HepG2 (cell line): ENCODE data around the gene SRC. TPM values are rescaled to one million over a fixed set of nuclear protein-coding genes. Genes with fewer than 3 reads are reported as not detected.
A peak's percentile ranks its signal among the peaks of the same experiment; 100 is the strongest.

Source experiments
- ATAC-seq: fragments of 200-7000 bp; cut with Tn5 transposase; 3 replicates; pipeline ENCODE4 v1.9.1; 2020; ENCODE audit warnings: mild to moderate bottlenecking, moderate library complexity
- BruUV-seq: library from RNA; stranded (reverse); fragments of 400-500 nt; replicated peaks from 2 replicates; lab custom pipeline; 2021; lab: Mats Ljungman, UMichigan
- CTCF ChIA-PET: fragments of 300-600 bp; formaldehyde crosslinking; extraction: SDS; loops from one replicate; lab custom pipeline; 2021; ENCODE audit warnings: low total read pairs, inconsistent platforms, low intra/inter-chr PET ratio; lab: Yijun Ruan, JAX
- POLR2A ChIA-PET: fragments of 350-600 bp; sonication (Branson Sonifier 250); formaldehyde crosslinking; loops from one replicate; lab custom pipeline; 2020; ENCODE audit warnings: antibody characterized with exemption, inconsistent platforms; lab: Yijun Ruan, JAX
- DNase-seq: peaks from one replicate; pipeline ENCODE4 v3.0.0-alpha.2; 2015; ENCODE audit warnings: low spot score
- FAIRE-seq: peaks from 3 replicates; lab custom pipeline; 2011; peaks lifted over from hg19 to GRCh38; lab: Jason Lieb, UNC
- H2AFZ ChIP-seq: one replicate; pipeline ENCODE4 v1.6.1; 2011; ENCODE audit warnings: low read length, inconsistent platforms
- H3K27ac ChIP-seq: fragments of 300-600 bp; 3 replicates; pipeline ENCODE4 v1.8.0; 2011; ENCODE audit warnings: mixed run types, mild to moderate bottlenecking, mixed read lengths, low read length, inconsistent platforms; ENCODE audit not compliant: insufficient read depth; ENCODE audit errors: extremely low read length
- H3K27me3 ChIP-seq, 2 experiments: fragments of 200-600 bp in 1 of 2; 2 replicates in 1 of 2; 3 replicates in 1 of 2; pipeline versions ENCODE4 v1.6.0 to v1.8.0; 2011; ENCODE audit warnings: low read length in 2 of 2, mild to moderate bottlenecking in 2 of 2, moderate library complexity in 2 of 2, inconsistent platforms in 1 of 2; ENCODE audit not compliant: insufficient read depth in 2 of 2, control insufficient read depth in 1 of 2
- H3K36me3 ChIP-seq, 2 experiments: fragments of 200-600 bp in 1 of 2; replicated peaks in 1 of 2; 2 replicates in 1 of 2; 3 replicates in 1 of 2; pipeline versions ENCODE4 v1.5.1 to v1.8.0; 2011; ENCODE audit warnings: low read length in 2 of 2, inconsistent platforms in 1 of 2; ENCODE audit not compliant: insufficient read depth in 2 of 2, control insufficient read depth in 1 of 2
- H3K4me1 ChIP-seq: 2 replicates; pipeline ENCODE4 v1.5.1; 2012; ENCODE audit warnings: low read length, inconsistent platforms; ENCODE audit not compliant: insufficient read depth
- H3K4me2 ChIP-seq: 2 replicates; pipeline ENCODE4 v1.6.0; 2011; ENCODE audit warnings: low read depth, low read length, inconsistent platforms
- H3K4me3 ChIP-seq, 3 experiments: fragments of 200-600 bp in 1 of 3; sonication (generic), shearing (Covaris generic) in 1 of 3; replicated peaks in 1 of 3; 2 replicates each; pipeline ENCODE4 v1.5.1; 2011 to 2016; ENCODE audit warnings: low read length in 3 of 3, inconsistent platforms in 2 of 3, low read depth in 2 of 3, mild to moderate bottlenecking in 2 of 3, control low read depth in 1 of 3, mixed read lengths in 1 of 3; ENCODE audit not compliant: insufficient read depth in 1 of 3
- H3K79me2 ChIP-seq: one replicate; pipeline ENCODE4 v1.6.1; 2011; ENCODE audit warnings: low read length, inconsistent platforms; ENCODE audit not compliant: insufficient read depth
- H3K9ac ChIP-seq: 2 replicates; pipeline ENCODE4 v1.6.0; 2011; ENCODE audit warnings: mild to moderate bottlenecking, low read depth, low read length, inconsistent platforms; ENCODE audit not compliant: insufficient read depth
- H3K9me3 ChIP-seq: 2 replicates; pipeline ENCODE4 v1.5.1; 2012; ENCODE audit warnings: mild to moderate bottlenecking, low read length
- H4K20me1 ChIP-seq: 2 replicates; pipeline ENCODE4 v1.6.0; 2011; ENCODE audit warnings: inconsistent platforms, mild to moderate bottlenecking, low read length, moderate library complexity; ENCODE audit not compliant: insufficient read depth
- AGO2 ChIP-seq: fragments of 200-400 bp; formaldehyde crosslinking; optimal IDR thresholded peaks from 2 replicates; pipeline ENCODE3; 2017; ENCODE audit warnings: mild to moderate bottlenecking, low read depth, low read length, moderate library complexity
- FOXK1 ChIP-seq: sonication (generic); formaldehyde crosslinking; IDR thresholded peaks from 2 replicates; pipeline ENCODE4 v1.4.0; 2020; ENCODE audit warnings: low read depth, missing genetic modification reagents, borderline replicate concordance
- HNRNPL ChIP-seq: fragments of 200-400 bp; formaldehyde crosslinking; IDR thresholded peaks from 2 replicates; pipeline ENCODE4 v1.6.1; 2017; ENCODE audit warnings: mild to moderate bottlenecking, low read depth, low read length
- IRF1 ChIP-seq: sonication (generic); formaldehyde crosslinking; IDR thresholded peaks from 2 replicates; pipeline ENCODE4 v1.4.0; 2020; ENCODE audit warnings: low read depth, mild to moderate bottlenecking, missing genetic modification reagents
- MAX ChIP-seq: IDR thresholded peaks from 2 replicates; pipeline ENCODE4 v1.6.1; 2012; ENCODE audit warnings: inconsistent platforms
- RERE ChIP-seq: IDR thresholded peaks from 2 replicates; pipeline ENCODE4 v1.6.1; 2016; ENCODE audit warnings: low read depth, missing genetic modification reagents, missing compliant biosample characterization
- SMYD3 ChIP-seq: sonication (generic); formaldehyde crosslinking; IDR thresholded peaks from 2 replicates; pipeline ENCODE4 v1.8.1; 2023; ENCODE audit warnings: mild to moderate bottlenecking, missing genetic modification reagents
- TARDBP ChIP-seq: sonication (generic); formaldehyde crosslinking; IDR thresholded peaks from 2 replicates; pipeline ENCODE4 v1.8.0; 2022; ENCODE audit warnings: mild to moderate bottlenecking, missing genetic modification reagents
- ZBTB34 ChIP-seq: sonication (generic); formaldehyde crosslinking; IDR thresholded peaks from 2 replicates; pipeline ENCODE4 v1.8.0; 2022; ENCODE audit warnings: mild to moderate bottlenecking, missing genetic modification reagents
- ZNF232 ChIP-seq: sonication (generic); formaldehyde crosslinking; IDR thresholded peaks from 2 replicates; pipeline ENCODE4 v1.4.0; 2020; ENCODE audit warnings: missing genetic modification reagents, borderline replicate concordance
- ZNF292 ChIP-seq: sonication (generic); formaldehyde crosslinking; IDR thresholded peaks from 2 replicates; pipeline ENCODE4 v1.8.1; 2022; ENCODE audit warnings: mild to moderate bottlenecking, low read depth, missing genetic modification reagents, borderline replicate concordance
- ZNF564 ChIP-seq: sonication (generic); formaldehyde crosslinking; IDR thresholded peaks from 2 replicates; pipeline ENCODE4 v1.8.1; 2023; ENCODE audit warnings: mild to moderate bottlenecking, missing genetic modification reagents
- ZNF567 ChIP-seq: sonication (generic); formaldehyde crosslinking; IDR thresholded peaks from 2 replicates; pipeline ENCODE4 v1.8.1; 2023; ENCODE audit warnings: mild to moderate bottlenecking, missing genetic modification reagents, borderline replicate concordance
- ZNF768 ChIP-seq: sonication (generic); formaldehyde crosslinking; IDR thresholded peaks from 2 replicates; pipeline ENCODE4 v1.4.0; 2020; ENCODE audit warnings: missing genetic modification reagents
- whole genome bisulfite sequencing: methylation state at CpG from one replicate; pipeline ENCODE4 v1.1.6; 2017; ENCODE audit warnings: low lambda C conversion rate; 5-methylcytosine and 5-hydroxymethylcytosine counted together
- in situ Hi-C: cut with HindIII; loops from 2 replicates; pipeline ENCODE4 v1.10.0; 2017; ENCODE audit warnings: low pct_unique_long_range_greater_than_20kb; ENCODE audit not compliant: extremely low pct_ligation_motif_present
- intact Hi-C: fragments of 100-400 bp; cut with micrococcal nuclease; formaldehyde crosslinking; loops from one replicate; pipeline ENCODE4 v1.10.0; 2022; ENCODE audit not compliant: unreplicated experiment
- polyA plus RNA-seq, 8 experiments: library from polyadenylated mRNA; depleted of rRNA in 3 of 8; stranded (reverse) in 7 of 8; unstranded in 1 of 8; fragments of >200 nt; fragmentation: Illumina TruSeq in 4 of 8; extraction: Trizol in 4 of 8; gene quantifications; 2 replicates each; pipeline versions ENCODE4 v1.2.1 to v1.2.3, GENCODE V29; 2011 to 2016; ENCODE audit warnings: low read depth in 4 of 8, missing spikeins in 1 of 8, mixed read lengths in 1 of 8; ENCODE audit not compliant: insufficient read depth in 1 of 8
- total RNA-seq, 5 experiments: library from RNA; depleted of rRNA; stranded (reverse); fragments of >200 nt; fragmentation: Illumina TruSeq; extraction: Trizol; gene quantifications; 2 replicates each; pipeline ENCODE4 v1.2.3, GENCODE V29; 2016; ENCODE audit warnings: low read depth in 1 of 5

The SRC gene
- total and polyA plus RNA-seq, 2 of the 13 experiments (the other 11 are each of a cell fraction or from before 2014, with no cell fraction given) = 54.7 to 192 TPM

GRCh38 chr20:37394543-37395409 is 48.8 kb downstream of the SRC start (continued):
- no peak for TF ChIP-seq RERE
- peak; percentile 5 for TF ChIP-seq AGO2
- TF ChIP-seq, all 625 proteins: peak for 5

- Histone ChIP-seq H3K4me2 (no peak overlapping the region), H3K79me2 (no peaks in the 10 kb centered on the region), H3K36me3 (peaks cover 17 to 43% of the 10 kb centered on the region in 2 experiments), H3K4me3 (no peak overlapping the region), H2AFZ (no peak overlapping the region), H3K9ac (no peak overlapping the region), H3K9me3 (no peaks in the 10 kb centered on the region), H3K4me1 (peaks cover 90% of the 10 kb centered on the region), H3K27ac (no peak overlapping the region), H3K27me3 (no peaks in the 10 kb centered on the region), H4K20me1 (no peaks in the 10 kb centered on the region)
- no peak for ATAC-seq
- no TSS peak for BruUV-seq
- no peak for FAIRE-seq
- intact Hi-C loops (loop anchor here (5.0 kb wide), 1 partner anchor 128 kb away; no protein-coding TSS in a partner anchor), in situ Hi-C loops (no loop called here)
- POLR2A ChIA-PET = no interaction called here
- no peak for DNase-seq
- CTCF ChIA-PET = no interaction called here
- WGBS = 88% methylated on average over 9 of the region's 9 CpGs
- TF ChIP-seq IRF1 (CRISPR knock-in tag) (no peak), ZNF232 (CRISPR knock-in tag) (no peak), SMYD3 (no peak), ZNF768 (CRISPR knock-in tag) (peak; percentile 94), ZNF292 (CRISPR knock-in tag) (no peak), AGO2 (peak; percentile 31), ZBTB34 (CRISPR knock-in tag) (no peak), FOXK1 (CRISPR knock-in tag) (no peak), ZNF564 (CRISPR knock-in tag) (no peak), TARDBP (CRISPR knock-in tag) (0 out of 2 replicates have a peak, but pooled peaks have one; percentile 36), ZNF567 (CRISPR knock-in tag) (no peak), MAX (no peak), HNRNPL (peak; percentile 12; the same call in 1 of the 2 replicates)
These were observed 49.5 kb downstream of the SRC start for GRCh38 chr20:37395410-37395797.
